ENCODE measurements around the gene ENDOV.

The ENDOV gene

DNA sequence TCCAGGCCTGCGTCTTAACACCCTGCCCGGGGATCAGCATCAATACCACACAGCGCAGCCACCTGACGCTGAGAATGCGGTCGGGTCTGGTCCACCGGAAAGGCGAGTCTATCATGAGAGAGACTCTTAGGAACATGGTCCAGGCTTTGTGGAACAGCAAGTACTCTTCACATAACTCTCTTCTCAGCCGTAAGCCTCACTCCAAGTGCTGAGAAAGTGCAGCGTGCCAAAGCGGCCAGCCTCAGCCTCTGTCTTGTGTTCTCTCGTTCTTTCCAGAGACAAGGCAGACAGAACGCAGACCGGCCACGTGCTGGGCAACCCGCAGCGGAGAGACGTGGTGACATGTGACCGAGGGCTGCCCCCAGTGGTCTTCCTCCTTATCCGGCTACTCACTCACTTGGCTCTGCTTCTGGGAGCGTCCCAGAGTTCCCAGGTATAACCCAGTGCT lies 34.4 kb upstream of the ENDOV start:
- Histone ChIP-seq H4K20me1 (ENCODE audit: insufficient read depth, low read length) (peaks cover 4% of the 10 kb centered on the region; the same call in 1 of the 2 replicates), H3K9me3 (ENCODE audit: insufficient read depth, low read length) (no peaks in the 10 kb centered on the region), H3K9ac (ENCODE audit: low read length) (no peak overlapping the region), H3K79me2 (ENCODE audit: low read length) (no peaks in the 10 kb centered on the region), H2AFZ (ENCODE audit: low read depth, low read length) (no peak overlapping the region), H3K27me3 (ENCODE audit: low read depth, low read length) (no peaks in the 10 kb centered on the region), H3K4me2 (ENCODE audit: low read length) (no peak overlapping the region), H3K36me3 (replicated peaks; ENCODE audit: low read depth, low read length) (peaks cover 95% of the 10 kb centered on the region), H3K4me1 (ENCODE audit: low read length) (no peaks in the 10 kb centered on the region), H3K4me3 (ENCODE audit: low read length) (no peak overlapping the region), H3K27ac (ENCODE audit: low read length) (no peak overlapping the region)
- no peak for TF ChIP-seq EZH2phosphoT487 (IDR thresholded peaks at IDR 0.05; ENCODE audit: low read depth)
- TF ChIP-seq, protein P1, sequence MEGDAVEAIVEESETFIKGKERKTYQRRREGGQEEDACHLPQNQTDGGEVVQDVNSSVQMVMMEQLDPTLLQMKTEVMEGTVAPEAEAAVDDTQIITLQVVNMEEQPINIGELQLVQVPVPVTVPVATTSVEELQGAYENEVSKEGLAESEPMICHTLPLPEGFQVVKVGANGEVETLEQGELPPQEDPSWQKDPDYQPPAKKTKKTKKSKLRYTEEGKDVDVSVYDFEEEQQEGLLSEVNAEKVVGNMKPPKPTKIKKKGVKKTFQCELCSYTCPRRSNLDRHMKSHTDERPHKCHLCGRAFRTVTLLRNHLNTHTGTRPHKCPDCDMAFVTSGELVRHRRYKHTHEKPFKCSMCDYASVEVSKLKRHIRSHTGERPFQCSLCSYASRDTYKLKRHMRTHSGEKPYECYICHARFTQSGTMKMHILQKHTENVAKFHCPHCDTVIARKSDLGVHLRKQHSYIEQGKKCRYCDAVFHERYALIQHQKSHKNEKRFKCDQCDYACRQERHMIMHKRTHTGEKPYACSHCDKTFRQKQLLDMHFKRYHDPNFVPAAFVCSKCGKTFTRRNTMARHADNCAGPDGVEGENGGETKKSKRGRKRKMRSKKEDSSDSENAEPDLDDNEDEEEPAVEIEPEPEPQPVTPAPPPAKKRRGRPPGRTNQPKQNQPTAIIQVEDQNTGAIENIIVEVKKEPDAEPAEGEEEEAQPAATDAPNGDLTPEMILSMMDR (IDR thresholded peaks at IDR 0.05; ENCODE audit: low read depth, low read length), result no peak

DNA sequence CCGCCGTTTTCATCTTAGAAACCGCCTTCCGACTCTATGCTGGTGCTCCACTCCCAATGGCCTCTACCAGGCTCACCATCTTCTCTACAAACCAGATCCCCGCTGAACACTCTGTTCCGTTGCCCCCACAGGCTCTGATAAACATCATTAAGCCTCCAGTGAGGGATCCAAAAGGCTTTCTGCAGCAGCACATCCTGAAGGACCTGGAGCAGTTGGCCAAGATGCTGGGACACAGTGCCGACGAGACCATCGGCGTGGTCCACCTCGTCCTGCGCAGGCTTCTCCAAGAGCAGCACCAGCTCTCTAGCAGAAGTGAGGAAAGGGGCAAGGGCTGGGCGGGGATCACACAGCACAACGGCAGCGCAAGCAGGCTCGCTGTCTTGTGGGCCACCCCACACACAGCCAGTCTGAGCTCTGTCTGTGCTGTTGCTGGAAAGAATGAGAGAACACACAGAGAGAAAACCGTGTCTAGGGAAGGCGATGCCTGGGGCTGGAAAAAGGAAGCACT lies 33.5 kb upstream of the ENDOV start:
- Histone ChIP-seq H3K27me3 (ENCODE audit: low read depth, low read length) (no peaks in the 10 kb centered on the region), H3K36me3 (replicated peaks; ENCODE audit: low read depth, low read length) (peaks cover 95% of the 10 kb centered on the region), H3K9me3 (ENCODE audit: insufficient read depth, low read length) (no peaks in the 10 kb centered on the region), H3K4me1 (ENCODE audit: low read length) (no peaks in the 10 kb centered on the region), H3K27ac (ENCODE audit: low read length) (no peak overlapping the region), H4K20me1 (ENCODE audit: insufficient read depth, low read length) (peaks cover 4% of the 10 kb centered on the region; the same call in 1 of the 2 replicates), H3K79me2 (ENCODE audit: low read length) (no peaks in the 10 kb centered on the region), H3K9ac (ENCODE audit: low read length) (no peak overlapping the region), H3K4me2 (ENCODE audit: low read length) (no peak overlapping the region), H2AFZ (ENCODE audit: low read depth, low read length) (no peak overlapping the region), H3K4me3 (ENCODE audit: low read length) (no peak overlapping the region)
- TF ChIP-seq, protein P1 (IDR thresholded peaks at IDR 0.05; ENCODE audit: low read depth, low read length), result no peak
- no peak for TF ChIP-seq EZH2phosphoT487 (IDR thresholded peaks at IDR 0.05; ENCODE audit: low read depth)

DNA sequence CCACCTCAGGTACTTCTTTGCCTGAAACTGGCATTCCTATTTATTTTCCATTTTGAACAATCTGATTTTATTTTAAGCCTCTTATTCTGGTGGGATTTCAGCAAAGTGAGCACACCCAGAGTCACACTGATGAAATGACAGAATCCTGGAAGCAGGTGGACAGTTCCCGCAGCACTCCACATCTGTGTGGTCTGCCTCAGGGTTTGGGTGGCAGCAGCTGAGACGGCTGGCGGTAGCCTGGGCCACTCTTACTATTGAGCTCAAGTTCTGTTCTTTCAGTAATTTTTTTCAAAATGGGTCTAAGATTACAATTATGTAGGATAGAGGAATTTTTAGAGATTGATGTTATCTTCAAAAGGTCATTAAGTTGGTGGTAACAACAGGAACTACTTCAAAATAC lies 32.5 kb upstream of the ENDOV start:
- peaks cover 4% of the 10 kb centered on the region; the same call in 1 of the 2 replicates for H4K20me1 ChIP-seq (ENCODE audit: insufficient read depth, low read length)
- TF ChIP-seq EZH2phosphoT487 (IDR thresholded peaks at IDR 0.05; ENCODE audit: low read depth), result no peak
- TF ChIP-seq, protein P1 (IDR thresholded peaks at IDR 0.05; ENCODE audit: low read depth, low read length), result no peak
- no peaks in the 10 kb centered on the region for H3K4me1 ChIP-seq (ENCODE audit: low read length)
- peaks cover 94% of the 10 kb centered on the region for H3K36me3 ChIP-seq (replicated peaks; ENCODE audit: low read depth, low read length)
- no peak overlapping the region for H3K27ac ChIP-seq (ENCODE audit: low read length)
- no peak overlapping the region for H3K4me2 ChIP-seq (ENCODE audit: low read length)
- H3K4me3 ChIP-seq (ENCODE audit: low read length), result no peak overlapping the region
- H3K9ac ChIP-seq (ENCODE audit: low read length), result no peak overlapping the region
- no peaks in the 10 kb centered on the region for H3K9me3 ChIP-seq (ENCODE audit: insufficient read depth, low read length)
- H3K79me2 ChIP-seq (ENCODE audit: low read length), result no peaks in the 10 kb centered on the region
- no peak overlapping the region for H2AFZ ChIP-seq (ENCODE audit: low read depth, low read length)
- no peaks in the 10 kb centered on the region for H3K27me3 ChIP-seq (ENCODE audit: low read depth, low read length)

DNA sequence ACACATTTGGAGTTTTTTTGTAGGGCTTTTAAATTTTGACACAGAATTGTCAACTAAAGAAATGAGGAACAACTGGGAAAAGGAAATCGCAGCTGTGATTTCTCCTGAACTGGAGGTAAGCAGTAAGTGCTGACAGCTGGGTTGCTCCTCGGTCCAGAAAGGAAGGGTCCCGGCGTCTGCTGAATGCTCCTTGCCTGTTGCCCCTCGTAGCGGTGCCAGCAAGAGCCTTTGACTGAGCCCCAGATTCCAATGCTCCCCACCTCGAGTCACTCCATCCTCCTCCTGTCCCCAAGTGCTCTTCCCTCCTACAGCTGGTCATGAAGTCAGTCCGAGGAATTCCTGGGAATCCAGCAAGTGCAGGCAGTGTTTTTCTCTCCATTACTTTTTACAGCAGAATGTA lies 32.0 kb upstream of the ENDOV start:
- no peaks in the 10 kb centered on the region for H3K27me3 ChIP-seq (ENCODE audit: low read depth, low read length)
- H2AFZ ChIP-seq (ENCODE audit: low read depth, low read length), result no peak overlapping the region
- H3K9ac ChIP-seq (ENCODE audit: low read length), result no peak overlapping the region
- no peaks in the 10 kb centered on the region for H4K20me1 ChIP-seq (ENCODE audit: insufficient read depth, low read length)
- TF ChIP-seq, protein P1 (IDR thresholded peaks at IDR 0.05; ENCODE audit: low read depth, low read length), result no peak
- TF ChIP-seq EZH2phosphoT487 (IDR thresholded peaks at IDR 0.05; ENCODE audit: low read depth), result no peak
- no peak overlapping the region for H3K27ac ChIP-seq (ENCODE audit: low read length)
- H3K4me3 ChIP-seq (ENCODE audit: low read length), result no peak overlapping the region
- H3K36me3 ChIP-seq (replicated peaks; ENCODE audit: low read depth, low read length), result peaks cover 92% of the 10 kb centered on the region
- H3K9me3 ChIP-seq (ENCODE audit: insufficient read depth, low read length), result no peaks in the 10 kb centered on the region
- no peaks in the 10 kb centered on the region for H3K4me1 ChIP-seq (ENCODE audit: low read length)
- H3K4me2 ChIP-seq (ENCODE audit: low read length), result no peak overlapping the region
- H3K79me2 ChIP-seq (ENCODE audit: low read length), result no peaks in the 10 kb centered on the region

Measured in OCI-LY3 (cell line).